Omental fat pad (tissue), 4 donors: ENCODE measurements around the gene SWT1. TPM values are rescaled to one million over a fixed set of nuclear protein-coding genes. Genes with fewer than 3 reads are reported as not detected.

Source experiments
- ATAC-seq: fragments of 150-250 bp; one replicate; pipeline ENCODE4 v1.9.1; 2016; ENCODE audit warnings: mild to moderate bottlenecking, moderate library complexity; ENCODE audit not compliant: low FRiP score
- DNase-seq: peaks from one replicate; pipeline ENCODE4 v3.0.0-alpha.2; 2019; ENCODE audit warnings: low spot score
- total RNA-seq, 4 donors: library from RNA; depleted of rRNA; stranded (reverse); fragments of >200 nt; gene quantifications; one replicate each; pipeline ENCODE4 v1.1.0, GENCODE V29; 2016
- TF ChIP-seq, protein P1 (sequence below), 3 donors: fragments of 450-650 bp; IDR thresholded peaks; one replicate each; pipeline ENCODE4 v1.5.1; 2016 to 2017; ENCODE audit warnings: antibody characterized with exemption in 3 of 3, mild to moderate bottlenecking in 3 of 3, moderate library complexity in 2 of 3

Gene SWT1
- total RNA-seq, 4 donors from 2014 or later: 3.6 to 15.1 (median 7.3) TPM

GRCh38 chr1:185293967-185294542, 137.1 kb downstream of the SWT1 start:
- DNase-seq (no peak), ATAC-seq (no peak)
- TF ChIP-seq, protein P1, sequence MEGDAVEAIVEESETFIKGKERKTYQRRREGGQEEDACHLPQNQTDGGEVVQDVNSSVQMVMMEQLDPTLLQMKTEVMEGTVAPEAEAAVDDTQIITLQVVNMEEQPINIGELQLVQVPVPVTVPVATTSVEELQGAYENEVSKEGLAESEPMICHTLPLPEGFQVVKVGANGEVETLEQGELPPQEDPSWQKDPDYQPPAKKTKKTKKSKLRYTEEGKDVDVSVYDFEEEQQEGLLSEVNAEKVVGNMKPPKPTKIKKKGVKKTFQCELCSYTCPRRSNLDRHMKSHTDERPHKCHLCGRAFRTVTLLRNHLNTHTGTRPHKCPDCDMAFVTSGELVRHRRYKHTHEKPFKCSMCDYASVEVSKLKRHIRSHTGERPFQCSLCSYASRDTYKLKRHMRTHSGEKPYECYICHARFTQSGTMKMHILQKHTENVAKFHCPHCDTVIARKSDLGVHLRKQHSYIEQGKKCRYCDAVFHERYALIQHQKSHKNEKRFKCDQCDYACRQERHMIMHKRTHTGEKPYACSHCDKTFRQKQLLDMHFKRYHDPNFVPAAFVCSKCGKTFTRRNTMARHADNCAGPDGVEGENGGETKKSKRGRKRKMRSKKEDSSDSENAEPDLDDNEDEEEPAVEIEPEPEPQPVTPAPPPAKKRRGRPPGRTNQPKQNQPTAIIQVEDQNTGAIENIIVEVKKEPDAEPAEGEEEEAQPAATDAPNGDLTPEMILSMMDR (IDR thresholded peaks at IDR 0.05): no peak

DNA sequence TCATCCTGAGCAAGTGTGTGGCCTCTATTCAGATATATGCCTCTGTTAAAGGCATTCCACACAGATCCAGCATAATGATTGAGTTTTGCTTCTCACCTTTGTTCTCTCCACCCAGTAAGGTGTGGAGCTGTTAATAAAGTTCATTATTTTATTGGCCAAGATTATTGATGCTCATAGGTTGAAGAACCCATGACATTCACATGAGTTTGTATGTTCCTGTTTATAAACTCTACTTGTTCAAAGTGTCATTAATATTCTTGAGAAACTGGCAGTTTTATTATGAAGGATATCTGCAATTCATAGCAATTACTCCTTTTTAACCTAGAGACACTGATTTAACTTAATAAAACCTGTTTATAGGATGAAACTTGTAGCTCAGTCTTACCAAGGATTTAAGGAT, 138.1 kb downstream of the SWT1 start:
- no peak for ATAC-seq
- DNase-seq: no peak
- TF ChIP-seq, protein P1 (IDR thresholded peaks at IDR 0.05): no peak

GRCh38 chr1:185297982-185298381, 141.0 kb downstream of the SWT1 start:
- TF ChIP-seq, protein P1 (IDR thresholded peaks at IDR 0.05): no peak
- DNase-seq (no peak), ATAC-seq (no peak)

DNA sequence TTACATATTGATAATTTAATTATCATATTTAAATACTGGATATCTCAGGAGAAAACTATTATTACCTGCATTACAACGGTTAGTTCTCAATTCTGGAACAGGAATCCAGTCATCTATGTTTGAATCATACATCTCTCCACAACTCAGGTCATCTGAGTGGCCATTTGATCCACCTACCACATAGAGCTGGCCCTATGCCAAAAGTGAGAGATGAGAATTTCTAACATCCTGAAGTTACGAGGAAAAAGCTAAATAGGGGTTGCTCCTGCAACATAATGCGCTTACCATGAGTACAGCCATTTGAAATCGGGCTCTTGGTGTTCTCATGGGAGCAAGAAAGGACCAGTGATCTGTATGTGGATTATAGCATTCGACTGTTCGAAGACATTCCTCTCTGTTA, 143.2 kb downstream of the SWT1 start:
- ATAC-seq (no peak), DNase-seq (no peak)
- TF ChIP-seq, protein P1 (IDR thresholded peaks at IDR 0.05): no peak

- TF ChIP-seq, protein P1 (IDR thresholded peaks at IDR 0.05): no peak
- ATAC-seq (no peak), DNase-seq (no peak)
Observed at GRCh38 chr1:185305419-185305818, 148.5 kb downstream of the SWT1 start.

DNA sequence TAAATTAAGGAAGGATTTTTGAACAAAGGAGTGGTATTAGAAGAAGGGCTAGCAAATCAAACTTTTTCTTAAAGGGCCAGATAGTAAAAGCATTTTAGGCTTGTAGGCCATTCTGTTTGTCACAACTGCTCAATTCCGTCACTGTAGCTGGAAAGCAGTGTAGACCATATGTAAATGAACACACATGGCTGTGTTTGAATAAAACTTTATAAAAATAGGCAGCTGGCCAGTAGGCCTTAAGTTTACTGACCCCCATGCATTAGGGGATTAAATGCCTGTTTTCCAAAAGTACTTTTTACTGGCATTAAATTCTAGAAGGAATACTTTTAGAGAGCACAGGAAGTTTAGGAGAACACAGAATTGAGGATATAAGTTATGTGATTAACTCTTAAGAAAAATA, 151.2 kb downstream of the SWT1 start:
- DNase-seq: no peak
- TF ChIP-seq, protein P1 (IDR thresholded peaks at IDR 0.05): no peak
- ATAC-seq: no peak

DNA sequence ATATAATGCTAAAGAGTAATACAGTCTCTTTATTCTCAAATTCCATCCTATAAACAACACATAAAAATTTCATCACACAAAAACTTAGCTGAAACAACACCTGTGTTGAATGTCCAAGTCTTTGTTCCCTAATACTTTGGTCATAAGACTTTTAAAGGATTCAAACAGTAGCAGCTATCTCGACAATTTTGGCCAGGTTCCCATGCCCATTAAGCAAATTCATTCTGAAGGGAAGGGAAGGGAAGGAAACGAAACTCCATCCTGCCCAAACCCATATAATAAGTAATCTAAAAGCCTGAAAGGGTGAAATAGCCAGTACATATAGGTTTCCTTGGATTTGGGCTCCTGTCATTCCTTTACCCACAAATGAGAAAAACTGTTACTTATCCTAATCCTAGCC, 152.6 kb downstream of the SWT1 start:
- TF ChIP-seq, protein P1 (IDR thresholded peaks at IDR 0.05): no peak
- no peak for DNase-seq
- ATAC-seq: no peak
